HG03139 (cell line): ENCODE results near the gene FARS2.

ENCODE experiments used
- ATAC-seq: cut with Tn5 transposase; IDR thresholded peaks from one replicate; pipeline ENCODE4 v1.9.1; 2021; ENCODE audit not compliant: unreplicated experiment

Gene FARS2

GRCh38 chr6:5617179-5617578, 355.9 kb downstream of the FARS2 start:
- ATAC-seq, result no peak

- peak; percentile 54 for ATAC-seq
These were observed 357.9 kb downstream of the FARS2 start for GRCh38 chr6:5619249-5619648.

GRCh38 chr6:5622276-5623005, 361.1 kb downstream of the FARS2 start:
- ATAC-seq, result no peak

- ATAC-seq, result no peak
These were observed 362.5 kb downstream of the FARS2 start for GRCh38 chr6:5623769-5624168.

- no peak for ATAC-seq
These were observed 362.9 kb downstream of the FARS2 start for GRCh38 chr6:5624256-5624655.

GRCh38 chr6:5626727-5627426, 365.6 kb downstream of the FARS2 start:
- peak; percentile 70 for ATAC-seq

GRCh38 chr6:5630636-5631035, 369.3 kb downstream of the FARS2 start:
- no peak for ATAC-seq

GRCh38 chr6:5632348-5632935, 371.1 kb downstream of the FARS2 start:
- ATAC-seq, result no peak

- ATAC-seq, result no peak
These were observed 373.2 kb downstream of the FARS2 start for GRCh38 chr6:5634525-5634924.

GRCh38 chr6:5636210-5637030, 375.1 kb downstream of the FARS2 start:
- ATAC-seq, result no peak

- ATAC-seq, result no peak
These were observed 376.4 kb downstream of the FARS2 start for GRCh38 chr6:5637714-5638113.

GRCh38 chr6:5638666-5639065, 377.4 kb downstream of the FARS2 start:
- ATAC-seq, result no peak

- ATAC-seq, result no peak
These were observed 377.9 kb downstream of the FARS2 start for GRCh38 chr6:5639193-5639592.

- ATAC-seq, result no peak
These were observed 379.3 kb downstream of the FARS2 start for GRCh38 chr6:5640614-5641013.

GRCh38 chr6:5644523-5645185, 383.3 kb downstream of the FARS2 start:
- ATAC-seq, result no peak

- ATAC-seq, result no peak
These were observed 384.3 kb downstream of the FARS2 start for GRCh38 chr6:5645328-5646290.

- ATAC-seq, result no peak
These were observed 391.3 kb downstream of the FARS2 start for GRCh38 chr6:5652406-5653137.

- no peak for ATAC-seq
These were observed 392.5 kb downstream of the FARS2 start for GRCh38 chr6:5653801-5654200.

- ATAC-seq, result no peak
These were observed 394.9 kb downstream of the FARS2 start for GRCh38 chr6:5656226-5656625.
